ENCODE results near the gene TIMM17A.

GRCh38 chr1:201916649-201917249 lies 38.6 kb upstream of the TIMM17A start:
- TF ChIP-seq CTCF (IDR thresholded peaks at IDR 0.05; ENCODE audit: poor library complexity) (no peak), EZH2phosphoT487 (IDR thresholded peaks at IDR 0.05; ENCODE audit: low read depth, severe bottlenecking, unreplicated experiment) (no peak)

Measured in hepatocyte (in vitro differentiated cells).